Immature natural killer cell (primary cell): ENCODE data around the gene NME2. TPM values are rescaled to one million over a fixed set of nuclear protein-coding genes. Genes with fewer than 3 reads are reported as not detected.

Experiments
- DNase-seq, 3 donors: peaks; one replicate each; pipeline ENCODE4 v3.0.0; 2022; ENCODE audit warnings: mixed read lengths in 1 of 3
- H3K27ac Mint-ChIP-seq, 6 donors: one replicate each; pipeline ENCODE4 v1.8.0; 2020; ENCODE audit warnings: mixed read lengths in 6 of 6, mild to moderate bottlenecking in 5 of 6, inconsistent platforms in 4 of 6, moderate library complexity in 3 of 6
- H3K27me3 Mint-ChIP-seq, 3 donors: one replicate each; pipeline ENCODE4 v1.8.0; 2020 to 2021; ENCODE audit warnings: low read depth in 3 of 3, mild to moderate bottlenecking in 3 of 3, mixed read lengths in 3 of 3, moderate library complexity in 3 of 3, inconsistent platforms in 1 of 3
- H3K36me3 Mint-ChIP-seq, 3 donors: one replicate each; pipeline ENCODE4 v1.8.0; 2020; ENCODE audit warnings: mixed read lengths in 3 of 3, inconsistent platforms in 2 of 3, mild to moderate bottlenecking in 2 of 3
- H3K4me1 Mint-ChIP-seq, 2 donors: one replicate each; pipeline ENCODE4 v1.8.0; 2020; ENCODE audit warnings: inconsistent platforms in 2 of 2, mild to moderate bottlenecking in 2 of 2, mixed read lengths in 2 of 2, moderate library complexity in 1 of 2
- H3K4me3 Mint-ChIP-seq, 5 donors: one replicate each; pipeline ENCODE4 v1.8.0; 2020; ENCODE audit warnings: mild to moderate bottlenecking in 5 of 5, mixed read lengths in 5 of 5, inconsistent platforms in 3 of 5, moderate library complexity in 3 of 5
- H3K9me3 Mint-ChIP-seq, 6 donors: one replicate each; pipeline ENCODE4 v1.8.0; 2020; ENCODE audit warnings: mild to moderate bottlenecking in 6 of 6, mixed read lengths in 6 of 6, inconsistent platforms in 4 of 6, moderate library complexity in 3 of 6
- polyA plus RNA-seq, 3 donors: library from polyadenylated mRNA; unstranded; fragments of 300-500 nt; fragmentation: Illumina TruSeq; gene quantifications; one replicate each; pipeline ENCODE4 v1.2.3, GENCODE V29; 2021

The NME2 gene
- polyA plus RNA-seq, 3 donors from 2014 or later = 170 to 272 (median 223) TPM

DNA sequence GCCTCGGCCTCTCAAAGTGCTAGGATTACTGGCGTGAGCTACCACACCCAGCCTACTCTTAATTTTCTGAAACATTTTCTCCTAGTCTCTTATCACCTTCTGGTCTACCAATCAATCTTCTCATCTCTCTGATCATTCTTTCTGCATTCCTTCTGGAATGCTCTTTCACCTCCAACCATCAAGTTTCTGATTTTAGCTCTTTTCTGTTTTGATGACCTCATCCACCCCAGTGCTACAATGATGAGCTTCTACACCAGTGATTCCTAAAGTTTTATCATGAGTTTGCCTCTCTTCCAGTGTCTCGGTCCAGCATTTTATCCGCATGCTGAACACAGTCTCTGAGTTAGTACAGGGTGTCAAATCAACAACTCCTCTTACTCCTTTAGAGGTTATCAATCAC lies 31.5 kb downstream of the NME2 start:
- Mint-ChIP-seq H3K4me3 (no peak overlapping the region), H3K4me1 (peaks cover 2 to 9% of the 10 kb centered on the region in 2 donors), H3K36me3 (peaks cover 10 to 25% (median 18%) of the 10 kb centered on the region in 3 donors), H3K27ac (peak overlapping the region in 5 of 6 donors; percentile 11 to 60 (median 36)), H3K9me3 (no peaks in the 10 kb centered on the region), H3K27me3 (peaks cover 0 to 3% (median 0%) of the 10 kb centered on the region in 3 donors)
- DNase-seq = no peak

DNA sequence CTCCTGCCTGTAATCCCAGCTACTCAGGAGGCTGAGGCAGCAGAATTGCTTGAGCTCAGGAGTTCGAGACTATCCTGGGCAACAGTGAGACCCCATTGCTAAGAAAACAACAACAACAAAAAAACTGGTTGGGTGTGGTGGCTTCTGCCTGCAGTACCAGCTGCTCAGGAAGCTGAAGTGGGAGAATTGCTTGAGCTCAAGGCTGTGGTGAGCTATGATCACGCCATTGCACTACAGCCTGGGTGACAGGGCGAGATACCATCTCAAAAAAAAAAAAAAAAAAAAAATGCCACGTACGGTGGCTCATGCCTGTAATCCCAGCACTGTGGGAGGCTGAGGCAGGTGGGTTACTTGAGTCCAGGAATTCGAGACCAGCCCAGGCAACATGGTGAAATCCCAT lies 34.1 kb downstream of the NME2 start:
- Mint-ChIP-seq H3K4me3 (no peak overlapping the region), H3K27me3 (peaks cover 0 to 3% (median 0%) of the 10 kb centered on the region in 3 donors), H3K4me1 (peaks cover 2 to 9% of the 10 kb centered on the region in 2 donors), H3K9me3 (no peaks in the 10 kb centered on the region), H3K36me3 (peaks cover 9 to 26% (median 20%) of the 10 kb centered on the region in 3 donors), H3K27ac (peak overlapping the region in 2 of 6 donors; percentile 20 to 75)
- DNase-seq = peak; percentile 1 to 17 (median 7)

DNA sequence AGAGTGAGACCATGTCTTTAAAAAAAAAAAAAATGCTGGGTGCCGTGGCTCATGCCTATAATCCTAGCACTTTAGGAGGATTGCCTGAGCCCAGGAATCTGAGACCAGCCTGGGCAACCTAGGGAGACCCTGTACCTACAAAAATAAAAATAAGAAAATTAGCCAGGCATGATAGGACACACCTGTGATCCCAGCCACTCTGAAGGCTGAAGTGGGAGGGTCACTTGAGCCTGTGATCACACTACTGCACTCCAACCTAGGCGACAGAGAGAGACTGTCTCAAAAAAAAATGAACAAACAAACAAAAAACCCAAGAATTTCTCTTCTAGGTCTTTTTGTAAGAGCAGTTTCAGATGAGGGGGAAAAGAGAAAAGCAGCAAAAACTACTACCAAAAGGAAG lies 34.6 kb downstream of the NME2 start:
- H3K36me3 Mint-ChIP-seq = peaks cover 9 to 29% (median 23%) of the 10 kb centered on the region in 3 donors
- peak overlapping the region in 2 of 6 donors; percentile 65 to 76 for H3K27ac Mint-ChIP-seq
- peaks cover 2 to 9% of the 10 kb centered on the region in 2 donors for H3K4me1 Mint-ChIP-seq
- DNase-seq = no peak
- H3K9me3 Mint-ChIP-seq = no peaks in the 10 kb centered on the region
- H3K27me3 Mint-ChIP-seq = peaks cover 0 to 4% (median 0%) of the 10 kb centered on the region in 3 donors
- no peak overlapping the region for H3K4me3 Mint-ChIP-seq

DNA sequence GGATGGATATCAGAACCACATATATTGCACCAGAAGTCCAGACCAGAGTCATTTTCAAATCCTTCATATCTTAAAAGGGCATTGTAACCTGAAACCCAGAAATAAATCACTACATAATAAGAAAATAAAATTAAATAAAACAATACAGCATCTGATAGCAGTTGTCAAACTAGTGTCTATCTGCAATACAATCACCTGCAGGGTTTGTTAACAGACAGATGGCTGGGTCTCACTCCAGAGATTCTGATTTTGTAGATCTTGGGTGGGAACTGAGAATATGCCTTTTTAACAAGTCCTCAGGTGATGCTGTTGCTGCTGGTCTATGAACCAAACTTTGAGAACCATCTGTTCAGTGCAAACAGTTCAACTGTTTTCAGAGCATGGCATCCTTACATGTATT lies 37.6 kb downstream of the NME2 start:
- Mint-ChIP-seq H3K36me3 (peaks cover 13 to 39% (median 23%) of the 10 kb centered on the region in 3 donors), H3K27ac (no peak overlapping the region), H3K4me1 (peaks cover 2 to 9% of the 10 kb centered on the region in 2 donors)

DNA sequence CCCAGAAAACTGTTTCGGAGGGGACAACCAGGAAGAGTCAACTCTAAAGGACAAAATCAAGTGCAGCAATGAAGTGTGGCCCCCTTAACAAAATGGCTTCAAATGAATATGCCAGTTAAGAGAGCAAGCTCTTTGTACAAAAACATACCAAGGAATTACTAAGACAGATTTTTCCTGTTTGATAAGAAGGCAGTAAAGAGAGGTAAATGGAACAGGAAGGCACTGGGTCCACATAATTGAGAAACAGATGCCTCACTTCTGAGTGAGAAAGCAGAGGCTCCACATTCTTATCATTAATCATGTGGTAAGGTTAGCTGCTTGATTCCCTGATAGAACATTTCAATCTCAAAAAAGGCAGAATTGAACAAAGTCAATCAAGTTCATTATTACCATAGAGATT lies 48.7 kb downstream of the NME2 start:
- Mint-ChIP-seq H3K27ac (peak overlapping the region in 2 of 6 donors; percentile 51), H3K4me1 (no peaks in the 10 kb centered on the region), H3K27me3 (no peaks in the 10 kb centered on the region), H3K9me3 (no peaks in the 10 kb centered on the region), H3K4me3 (no peak overlapping the region), H3K36me3 (peaks cover 6 to 41% (median 11%) of the 10 kb centered on the region in 3 donors)
- no peak for DNase-seq

More for the DNA sequence above, 37.6 kb downstream of the NME2 start:
- Mint-ChIP-seq H3K27me3 (peaks cover 0 to 1% (median 0%) of the 10 kb centered on the region in 3 donors), H3K4me3 (no peak overlapping the region), H3K9me3 (no peaks in the 10 kb centered on the region)
- DNase-seq = no peak

DNA sequence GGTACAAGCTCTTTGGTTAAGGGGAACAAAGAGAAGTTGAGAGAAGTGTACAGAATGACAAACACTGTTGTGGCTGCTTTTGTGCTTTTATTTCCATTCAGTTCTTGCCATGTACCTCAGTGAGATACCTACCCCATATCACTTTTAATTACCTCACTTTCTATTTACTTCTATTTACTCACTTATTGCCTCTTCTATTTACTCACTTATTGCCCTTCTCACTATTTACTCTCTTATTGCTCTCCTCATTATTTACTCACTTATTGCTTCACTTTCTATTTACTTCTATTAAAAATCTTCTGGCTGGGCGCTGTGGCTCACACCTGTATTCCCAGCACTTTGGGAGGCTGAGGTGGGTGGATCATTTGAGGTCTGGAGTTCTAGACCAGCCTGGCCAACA lies 51.7 kb downstream of the NME2 start:
- Mint-ChIP-seq H3K4me3 (no peak overlapping the region), H3K36me3 (peaks cover 9 to 45% (median 16%) of the 10 kb centered on the region in 3 donors), H3K27ac (peak overlapping the region in 2 of 6 donors; percentile 18 to 41), H3K27me3 (peaks cover 0 to 2% (median 0%) of the 10 kb centered on the region in 3 donors), H3K4me1 (no peaks in the 10 kb centered on the region), H3K9me3 (no peaks in the 10 kb centered on the region)
- DNase-seq = no peak

DNA sequence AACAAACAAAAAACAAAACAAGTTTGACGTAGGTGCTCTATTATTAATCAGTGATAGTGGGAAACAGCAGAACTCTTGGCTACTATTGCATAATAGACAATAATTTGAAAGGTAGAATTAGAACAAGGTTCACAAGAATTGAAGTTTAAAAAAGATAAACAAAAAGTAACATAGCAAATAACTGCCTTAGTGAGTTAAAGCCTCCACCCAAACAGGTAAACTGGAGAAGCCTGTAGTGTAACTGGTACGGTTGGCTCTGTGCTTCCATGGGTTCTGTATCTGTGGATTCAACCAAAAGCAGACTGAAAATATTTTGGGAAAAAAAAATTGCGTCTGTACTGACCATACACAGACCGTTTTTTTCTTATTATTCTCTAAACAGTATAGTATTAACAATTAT lies 55.1 kb downstream of the NME2 start:
- peak overlapping the region in 1 of 6 donors; percentile 34 for H3K27ac Mint-ChIP-seq
- H3K4me3 Mint-ChIP-seq = no peak overlapping the region
- DNase-seq = no peak
- no peaks in the 10 kb centered on the region for H3K9me3 Mint-ChIP-seq
- peaks cover 5 to 16% of the 10 kb centered on the region in 2 donors for H3K4me1 Mint-ChIP-seq
- peaks cover 0 to 3% (median 3%) of the 10 kb centered on the region in 3 donors for H3K27me3 Mint-ChIP-seq
- H3K36me3 Mint-ChIP-seq = peaks cover 9 to 34% (median 16%) of the 10 kb centered on the region in 3 donors

Other genes starting within 250 kb of the NME2 start
- gene SPAG9, start 45.5 kb upstream of the NME2 start, polyA plus RNA-seq = 1 to 10 TPM; 1.4 to 7.3 (median 4.3) TPM
- gene NME1, start 12.9 kb upstream of the NME2 start, polyA plus RNA-seq = 10 to 100 TPM; 62.8 to 92.8 (median 75.9) TPM
- 1 to 10 TPM; 4.0 to 7.6 (median 6.9) TPM for gene MBTD1, start 93.6 kb downstream of the NME2 start, polyA plus RNA-seq
- gene UTP18, start 94.1 kb downstream of the NME2 start, polyA plus RNA-seq = 10 to 100 TPM; 28.1 to 44.5 (median 35.9) TPM